GM12878 (cell line): Measurements from ENCODE around the gene ZNF512B. TPM values are rescaled to one million over a fixed set of nuclear protein-coding genes. Genes with fewer than 3 reads are reported as not detected.

Experiments used
- ATAC-seq: fragments of 200-7000 bp; cut with Tn5 transposase; 3 replicates; pipeline ENCODE4 v1.9.1; 2020; ENCODE audit warnings: mild to moderate bottlenecking, moderate library complexity
- BruUV-seq: library from RNA; stranded (reverse); fragments of 400-500 nt; replicated peaks from 2 replicates; lab custom pipeline; 2021; lab: Mats Ljungman, UMichigan
- CTCF ChIA-PET: fragments of 300-600 bp; sonication (Branson Sonifier 250); formaldehyde crosslinking; extraction: SDS; loops from one replicate; lab custom pipeline; 2021; ENCODE audit warnings: inconsistent platforms; lab: Yijun Ruan, JAX
- POLR2A ChIA-PET: fragments of 350-600 bp; formaldehyde crosslinking; extraction: SDS; loops from one replicate; lab custom pipeline; 2021; ENCODE audit warnings: inconsistent platforms; lab: Charles Lee
- RAD21 ChIA-PET: fragments of 300-600 bp; sonication (Branson Sonifier 250); formaldehyde crosslinking; loops from one replicate; lab custom pipeline; 2023; ENCODE audit warnings: antibody characterized with exemption; ENCODE audit not compliant: unreplicated experiment; lab: Charles Lee
- SMC1A ChIA-PET: fragments of 300-600 bp; sonication (Branson Sonifier 250); formaldehyde crosslinking; loops from one replicate; lab custom pipeline; 2023; ENCODE audit not compliant: unreplicated experiment, uncharacterized antibody; lab: Charles Lee
- DNase-seq: peaks from one replicate; pipeline ENCODE4 v3.0.0-alpha.2; 2011; ENCODE audit warnings: low read depth, low spot score
- FAIRE-seq: peaks from 3 replicates; lab custom pipeline; 2011; peaks lifted over from hg19 to GRCh38; lab: Jason Lieb, UNC
- H2AFZ ChIP-seq: 2 replicates; pipeline ENCODE4 v1.6.0; 2011; ENCODE audit warnings: low read depth, low read length, control low read depth; ENCODE audit not compliant: control insufficient read depth
- H3K27ac ChIP-seq: 2 replicates; pipeline ENCODE4 v1.5.1; 2011; ENCODE audit warnings: control low read depth; ENCODE audit not compliant: control insufficient read depth, insufficient read depth
- H3K27me3 ChIP-seq, 2 experiments: replicated peaks in 1 of 2; 2 replicates each; pipeline versions ENCODE4 v1.6.0 to v1.6.1; 2011; ENCODE audit warnings: low read length in 1 of 2; ENCODE audit not compliant: control insufficient read depth in 2 of 2, insufficient read depth in 2 of 2
- H3K36me3 ChIP-seq, 2 experiments: 2 replicates each; pipeline ENCODE4 v1.5.1; 2011; ENCODE audit warnings: low read length in 1 of 2; ENCODE audit not compliant: control insufficient read depth in 2 of 2, insufficient read depth in 2 of 2
- H3K4me1 ChIP-seq: 2 replicates; pipeline ENCODE4 v1.6.1; 2011; ENCODE audit warnings: mild to moderate bottlenecking, low read length, moderate library complexity, mixed read lengths; ENCODE audit not compliant: control insufficient read depth, insufficient read depth
- H3K4me2 ChIP-seq: 2 replicates; pipeline ENCODE4 v1.6.0; 2011; ENCODE audit warnings: control low read depth; ENCODE audit not compliant: control insufficient read depth, insufficient read depth
- H3K4me3 ChIP-seq: fragments of 200-600 bp; sonication (generic); 2 replicates; pipeline ENCODE4 v1.5.1; 2016
- H3K79me2 ChIP-seq: 2 replicates; pipeline ENCODE4 v1.6.0; 2011; ENCODE audit warnings: low read length; ENCODE audit not compliant: control insufficient read depth, insufficient read depth
- H3K9ac ChIP-seq: 2 replicates; pipeline ENCODE4 v1.8.0; 2011; ENCODE audit warnings: low read length, control low read depth, mixed read lengths; ENCODE audit not compliant: control insufficient read depth, insufficient read depth
- H3K9me3 ChIP-seq: replicated peaks from 3 replicates; pipeline ENCODE4 v1.5.1; 2011; ENCODE audit warnings: mild to moderate bottlenecking, low read length; ENCODE audit not compliant: control insufficient read depth, insufficient read depth
- H4K20me1 ChIP-seq: 2 replicates; pipeline ENCODE4 v1.6.0; 2011; ENCODE audit not compliant: control insufficient read depth, insufficient read depth
- BACH1 ChIP-seq: fragments of 450-650 bp; IDR thresholded peaks from 2 replicates; pipeline ENCODE4 v1.6.1; 2017; ENCODE audit warnings: mild to moderate bottlenecking, borderline replicate concordance
- CBX5 ChIP-seq: sonication (generic); IDR thresholded peaks from 2 replicates; pipeline ENCODE4 v1.6.1; 2016; ENCODE audit warnings: low read depth, moderate library complexity, mild to moderate bottlenecking, inconsistent platforms
- CEBPB ChIP-seq, 2 experiments: fragments of 150-350 bp in 1 of 2; IDR thresholded peaks; 2 replicates each; pipeline ENCODE4 v1.6.1; 2012 to 2014; ENCODE audit warnings: low read depth in 2 of 2, low read length in 2 of 2, borderline replicate concordance in 1 of 2, inconsistent platforms in 1 of 2
- CREM ChIP-seq: IDR thresholded peaks from 2 replicates; pipeline ENCODE4 v1.6.1; 2014; ENCODE audit warnings: antibody characterized with exemption, low read depth
- EZH2 ChIP-seq: IDR thresholded peaks from 2 replicates; pipeline ENCODE4 v1.6.1; 2012; ENCODE audit warnings: low read depth, mild to moderate bottlenecking, control low read depth, inconsistent platforms, low read length, borderline replicate concordance; ENCODE audit not compliant: control insufficient read depth
- GATAD2B ChIP-seq: fragments of 450-650 bp; conservative IDR thresholded peaks from 2 replicates; pipeline ENCODE4 v1.6.1; 2017; ENCODE audit warnings: low read depth, mild to moderate bottlenecking, moderate library complexity
- HDGF ChIP-seq: fragments of 450-650 bp; IDR thresholded peaks from 2 replicates; pipeline ENCODE4 v1.6.1; 2016; ENCODE audit warnings: antibody characterized with exemption
- IKZF2 ChIP-seq, 2 experiments: fragments of 450-650 bp; IDR thresholded peaks; 2 replicates each; pipeline ENCODE4 v1.6.1; 2017; ENCODE audit warnings: mild to moderate bottlenecking in 2 of 2, moderate library complexity in 2 of 2
- MEF2A ChIP-seq: IDR thresholded peaks from 2 replicates; pipeline ENCODE4 v1.6.1; 2011; ENCODE audit warnings: low read depth, mild to moderate bottlenecking, low read length, moderate library complexity; ENCODE audit not compliant: insufficient read depth
- MXI1 ChIP-seq: fragments of 150-350 bp; IDR thresholded peaks from 2 replicates; pipeline ENCODE4 v1.6.1; 2011; ENCODE audit warnings: low read depth, mild to moderate bottlenecking, inconsistent platforms, low read length, improper control_type of control experiment
- MYB ChIP-seq: fragments of 150-350 bp; IDR thresholded peaks from 2 replicates; pipeline ENCODE4 v1.6.1; 2014; ENCODE audit warnings: mild to moderate bottlenecking, low read depth, low read length, borderline replicate concordance
- PAX8 ChIP-seq: fragments of 450-650 bp; IDR thresholded peaks from 2 replicates; pipeline ENCODE4 v1.6.1; 2017; ENCODE audit warnings: mild to moderate bottlenecking, moderate library complexity
- RB1 ChIP-seq: fragments of 450-650 bp; formaldehyde crosslinking; IDR thresholded peaks from 2 replicates; pipeline ENCODE4 v1.6.1; 2017; ENCODE audit warnings: mild to moderate bottlenecking, borderline replicate concordance
- RELA ChIP-seq: fragments of 450-650 bp; IDR thresholded peaks from 2 replicates; pipeline ENCODE4 v1.8.0; 2014; ENCODE audit warnings: borderline replicate concordance; ENCODE audit not compliant: partially characterized antibody
- SMAD1 ChIP-seq: fragments of 450-650 bp; IDR thresholded peaks from 2 replicates; pipeline ENCODE4 v1.6.1; 2018; ENCODE audit warnings: mild to moderate bottlenecking, low read depth; ENCODE audit not compliant: partially characterized antibody
- SMC3 ChIP-seq: IDR thresholded peaks from 2 replicates; pipeline ENCODE4 v1.6.1; 2011; ENCODE audit warnings: low read length, improper control_type of control experiment, borderline replicate concordance
- SREBF2 ChIP-seq: IDR thresholded peaks from 2 replicates; pipeline ENCODE4 v1.6.1; 2012; ENCODE audit warnings: mild to moderate bottlenecking, low read length
- STAT1 ChIP-seq: fragments of 450-650 bp; conservative IDR thresholded peaks from 2 replicates; pipeline ENCODE4 v1.6.1; 2014; ENCODE audit warnings: antibody characterized with exemption, mild to moderate bottlenecking
- STAT3 ChIP-seq: IDR thresholded peaks from 2 replicates; pipeline ENCODE4 v1.6.1; 2011; ENCODE audit warnings: low read depth, low read length, improper control_type of control experiment
- TCF7 ChIP-seq: IDR thresholded peaks from 2 replicates; pipeline ENCODE4 v1.6.1; 2014; ENCODE audit warnings: antibody characterized with exemption, borderline replicate concordance
- WRNIP1 ChIP-seq: IDR thresholded peaks from 2 replicates; pipeline ENCODE4 v1.6.1; 2011; ENCODE audit warnings: low read depth, low read length, improper control_type of control experiment, borderline replicate concordance
- ZSCAN29 ChIP-seq: fragments of 450-650 bp; IDR thresholded peaks from 2 replicates; pipeline ENCODE4 v1.6.1; 2017; ENCODE audit warnings: mild to moderate bottlenecking, moderate library complexity
- WGBS: methylation state at CpG from one replicate; pipeline ENCODE4 v1.1.6; 2016; ENCODE audit warnings: low lambda C conversion rate; ENCODE audit not compliant: insufficient replicate concordance, insufficient coverage; ENCODE audit errors: missing lambda C conversion rate; 5-methylcytosine and 5-hydroxymethylcytosine counted together
- in situ Hi-C: fragments of 300-500 bp; cut with MboI; formaldehyde crosslinking; loops from 9 replicates; pipeline ENCODE4 v1.14.3; 2018; ENCODE audit warnings: mixed read lengths
- intact Hi-C: fragments of 100-400 bp; cut with micrococcal nuclease; formaldehyde crosslinking; loops from one replicate; pipeline ENCODE4 v1.14.2; 2022; ENCODE audit not compliant: unreplicated experiment
- polyA plus RNA-seq, 11 experiments: library from polyadenylated mRNA; depleted of rRNA in 4 of 11; unstranded in 6 of 11; stranded (reverse) in 5 of 11; fragments of >200 nt; fragmentation: Nextera tagmentation in 4 of 11; fragmentation: Illumina TruSeq in 1 of 11; extraction: Ambion mirVana in 4 of 11; extraction: Trizol in 1 of 11; gene quantifications; 1 replicate in 1 of 11; 2 replicates in 10 of 11; pipeline versions ENCODE4 v1.2.1 to v1.2.3, GENCODE V29; 2011 to 2016; ENCODE audit warnings: inconsistent platforms in 2 of 11, missing spikeins in 2 of 11, low read depth in 1 of 11
- total RNA-seq, 4 experiments: library from RNA; depleted of rRNA in 3 of 4; stranded (reverse); fragments of >200 nt in 3 of 4; fragmentation: Illumina TruSeq in 1 of 4; extraction: Trizol in 1 of 4; gene quantifications; 2 replicates each; pipeline versions ENCODE4 v1.2.1 to v1.2.3, GENCODE V29; 2013 to 2021
- TF ChIP-seq, protein P1 (sequence below): fragments of 450-650 bp; IDR thresholded peaks from 2 replicates; pipeline ENCODE4 v1.6.1; 2016; ENCODE audit warnings: mild to moderate bottlenecking, moderate library complexity, borderline replicate concordance

ZNF512B gene
- total and polyA plus RNA-seq, 10 of the 15 experiments (the other 5 are each of a cell fraction or from before 2014, with no cell fraction given), result 0.06 to 23.9 (median 4.0) TPM

DNA sequence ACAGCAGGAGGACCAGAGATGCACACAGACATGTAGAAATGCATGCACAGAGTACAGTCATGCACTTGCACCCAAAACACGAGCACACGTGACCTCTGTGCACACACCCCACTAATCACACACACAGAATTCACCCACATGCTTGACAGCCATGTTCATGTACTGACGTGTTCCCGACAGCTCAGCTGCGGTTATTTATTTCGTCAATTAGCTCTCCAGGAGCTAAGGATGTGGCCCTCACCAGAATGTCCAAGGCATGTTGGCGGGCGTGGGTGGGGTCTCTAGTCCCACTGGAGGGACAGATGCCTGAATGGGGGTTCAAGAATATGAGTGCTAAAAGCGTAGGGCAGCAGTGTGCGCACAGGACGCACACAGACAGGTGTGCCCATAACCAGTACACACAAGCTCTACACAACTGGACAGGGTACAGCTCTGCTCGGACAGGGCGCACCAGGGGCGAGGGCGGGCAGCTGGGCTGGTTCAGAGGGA lies 10.6 kb upstream of the ZNF512B start:
- DNase-seq (no peak), ATAC-seq (peak; percentile 36), FAIRE-seq (peak; percentile 38)
- BruUV-seq, result no TSS peak
- Histone ChIP-seq H3K79me2 (peaks cover 64% of the 10 kb centered on the region), H3K4me1 (peaks cover 23% of the 10 kb centered on the region), H3K9me3 (no peaks in the 10 kb centered on the region), H2AFZ (no peak overlapping the region; the same call in 1 of the 2 replicates), H4K20me1 (no peaks in the 10 kb centered on the region), H3K27ac (peak overlapping the region; percentile 92), H3K4me2 (peak overlapping the region; percentile 64), H3K27me3 (no peaks in the 10 kb centered on the region), H3K36me3 (peaks cover 6 to 14% of the 10 kb centered on the region in 2 experiments), H3K9ac (peak overlapping the region; percentile 68), H3K4me3 (peak overlapping the region; percentile 96)
- SMC1A ChIA-PET, result interaction anchor here (0.6 to 4.1 kb wide), 15 partner anchors 23 to 443 kb away, joined by 3 to 52 read pairs (median 4); partner anchors contain the start of genes C20orf204, PTK6 and UCKL1
- WGBS, result 12% methylated on average over 15 of the region's 15 CpGs
- RAD21 ChIA-PET, result interaction anchor here (0.8 to 4.4 kb wide), 14 partner anchors 23 to 443 kb away, joined by 3 to 92 read pairs (median 6); partner anchors contain the start of genes ARFRP1, C20orf204, PTK6 and UCKL1
- CTCF ChIA-PET, result interaction anchor here (0.8 to 3.2 kb wide), 21 partner anchors 8 to 443 kb away, joined by 3 to 67 read pairs (median 5); partner anchors contain the start of genes C20orf204, HELZ2, OPRL1 and PTK6
- intact Hi-C loops, result loop anchor here (1.0 to 5.0 kb wide), 2 partner anchors 58 to 77 kb away; no protein-coding TSS in a partner anchor
- POLR2A ChIA-PET, result interaction anchor here (0.6 to 4.1 kb wide), 10 partner anchors 23 to 116 kb away, joined by 3 to 63 read pairs (median 6); partner anchors contain the start of genes C20orf204, OPRL1, RGS19 and UCKL1
- in situ Hi-C loops, result no loop called here
- TF ChIP-seq CEBPB (IDR thresholded peaks at IDR 0.05; ENCODE audit: borderline replicate concordance in 1 of 2, low read depth in 2 of 2, low read length in 2 of 2), result no peak
- no peak; a peak in 1 of 4 replicates for TF ChIP-seq IKZF2 (IDR thresholded peaks at IDR 0.05)
- TF ChIP-seq, protein P1, sequence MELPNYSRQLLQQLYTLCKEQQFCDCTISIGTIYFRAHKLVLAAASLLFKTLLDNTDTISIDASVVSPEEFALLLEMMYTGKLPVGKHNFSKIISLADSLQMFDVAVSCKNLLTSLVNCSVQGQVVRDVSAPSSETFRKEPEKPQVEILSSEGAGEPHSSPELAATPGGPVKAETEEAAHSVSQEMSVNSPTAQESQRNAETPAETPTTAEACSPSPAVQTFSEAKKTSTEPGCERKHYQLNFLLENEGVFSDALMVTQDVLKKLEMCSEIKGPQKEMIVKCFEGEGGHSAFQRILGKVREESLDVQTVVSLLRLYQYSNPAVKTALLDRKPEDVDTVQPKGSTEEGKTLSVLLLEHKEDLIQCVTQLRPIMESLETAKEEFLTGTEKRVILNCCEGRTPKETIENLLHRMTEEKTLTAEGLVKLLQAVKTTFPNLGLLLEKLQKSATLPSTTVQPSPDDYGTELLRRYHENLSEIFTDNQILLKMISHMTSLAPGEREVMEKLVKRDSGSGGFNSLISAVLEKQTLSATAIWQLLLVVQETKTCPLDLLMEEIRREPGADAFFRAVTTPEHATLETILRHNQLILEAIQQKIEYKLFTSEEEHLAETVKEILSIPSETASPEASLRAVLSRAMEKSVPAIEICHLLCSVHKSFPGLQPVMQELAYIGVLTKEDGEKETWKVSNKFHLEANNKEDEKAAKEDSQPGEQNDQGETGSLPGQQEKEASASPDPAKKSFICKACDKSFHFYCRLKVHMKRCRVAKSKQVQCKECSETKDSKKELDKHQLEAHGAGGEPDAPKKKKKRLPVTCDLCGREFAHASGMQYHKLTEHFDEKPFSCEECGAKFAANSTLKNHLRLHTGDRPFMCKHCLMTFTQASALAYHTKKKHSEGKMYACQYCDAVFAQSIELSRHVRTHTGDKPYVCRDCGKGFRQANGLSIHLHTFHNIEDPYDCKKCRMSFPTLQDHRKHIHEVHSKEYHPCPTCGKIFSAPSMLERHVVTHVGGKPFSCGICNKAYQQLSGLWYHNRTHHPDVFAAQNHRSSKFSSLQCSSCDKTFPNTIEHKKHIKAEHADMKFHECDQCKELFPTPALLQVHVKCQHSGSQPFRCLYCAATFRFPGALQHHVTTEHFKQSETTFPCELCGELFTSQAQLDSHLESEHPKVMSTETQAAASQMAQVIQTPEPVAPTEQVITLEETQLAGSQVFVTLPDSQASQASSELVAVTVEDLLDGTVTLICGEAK, result no peak
- no peak for TF ChIP-seq SMAD1
- no peak for TF ChIP-seq GATAD2B
- no peak for TF ChIP-seq STAT3
- TF ChIP-seq RB1, result no peak
- TF ChIP-seq MXI1, result peak; percentile 61
- no peak for TF ChIP-seq WRNIP1
- TF ChIP-seq SMC3, result no peak
- no peak for TF ChIP-seq PAX8
- no peak for TF ChIP-seq MYB
- TF ChIP-seq BACH1, result no peak
- TF ChIP-seq STAT1, result no peak
- no peak for TF ChIP-seq HDGF
- TF ChIP-seq CREM, result no peak
- no peak for TF ChIP-seq ZSCAN29
- no peak for TF ChIP-seq EZH2
- TF ChIP-seq SREBF2, result no peak
- TF ChIP-seq CBX5, result no peak
- TF ChIP-seq MEF2A, result no peak
- TF ChIP-seq TCF7, result no peak
- TF ChIP-seq RELA, result no peak
